HG03064 (cell line): ENCODE measurements around the gene CLEC20A.

Source experiments
- ATAC-seq: cut with Tn5 transposase; IDR thresholded peaks from one replicate; pipeline ENCODE4 v1.9.1; 2021; ENCODE audit warnings: low read depth; ENCODE audit not compliant: unreplicated experiment

The CLEC20A gene

GRCh38 chr1:178500936-178501554, 4.3 kb upstream of the CLEC20A start:
- ATAC-seq: no peak

DNA sequence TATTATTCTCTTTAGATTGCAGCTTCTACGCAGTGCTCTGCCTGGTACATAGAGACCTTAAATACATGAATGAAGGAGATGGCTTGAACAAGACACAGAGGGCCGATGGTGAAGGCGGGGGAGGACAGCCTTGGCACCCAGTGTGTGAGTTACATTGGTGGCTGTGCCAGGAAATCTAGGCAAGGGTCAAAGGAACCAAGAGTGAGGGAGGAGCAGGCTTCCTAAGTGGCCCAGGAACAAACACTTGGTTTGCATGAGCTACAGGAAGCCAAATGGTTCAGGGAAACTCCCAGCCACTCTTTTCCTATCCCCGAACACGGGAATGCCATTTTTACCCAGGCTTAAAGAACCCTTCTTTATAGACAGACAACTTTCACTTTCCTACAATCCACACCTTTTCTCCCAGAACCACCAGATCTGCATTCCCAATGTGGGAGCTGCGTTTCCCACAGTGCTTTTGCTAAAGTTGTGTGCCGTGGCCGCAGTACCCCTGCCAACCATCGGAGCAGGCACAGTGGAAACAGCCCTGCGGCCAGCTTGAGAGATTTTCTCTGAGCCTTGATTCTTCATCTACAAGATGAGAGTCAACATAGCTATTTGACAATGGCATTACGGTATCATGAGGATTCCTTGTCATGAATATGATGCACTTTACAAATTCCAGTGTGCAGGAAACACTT, 3.5 kb upstream of the CLEC20A start:
- no peak for ATAC-seq

GRCh38 chr1:178498896-178499675, 2.3 kb upstream of the CLEC20A start:
- no peak for ATAC-seq

- no peak for ATAC-seq
These were observed 1.2 kb upstream of the CLEC20A start for GRCh38 chr1:178497903-178498478.

- no peak for ATAC-seq
These were observed 889 bp downstream of the CLEC20A start for GRCh38 chr1:178495741-178496409.

DNA sequence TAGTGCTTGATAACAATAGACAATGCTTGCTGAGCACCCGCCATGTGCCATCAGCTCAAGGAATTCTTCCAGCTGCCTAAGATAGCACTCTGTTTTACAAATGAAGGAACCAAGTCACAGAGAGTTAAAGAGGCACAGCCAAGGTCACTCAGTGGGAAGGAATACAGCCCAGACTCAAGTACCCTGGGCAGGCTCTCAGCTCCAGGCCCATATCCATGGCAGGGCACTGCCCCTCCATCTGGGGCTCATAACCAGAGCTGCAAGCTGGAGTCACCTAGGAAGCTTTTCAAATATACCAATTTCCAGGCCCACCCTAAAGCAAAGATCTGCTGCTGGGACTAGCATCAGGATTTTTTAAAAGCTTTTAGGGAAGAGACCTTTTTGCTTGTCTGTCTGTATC, 1.6 kb downstream of the CLEC20A start:
- no peak for ATAC-seq

DNA sequence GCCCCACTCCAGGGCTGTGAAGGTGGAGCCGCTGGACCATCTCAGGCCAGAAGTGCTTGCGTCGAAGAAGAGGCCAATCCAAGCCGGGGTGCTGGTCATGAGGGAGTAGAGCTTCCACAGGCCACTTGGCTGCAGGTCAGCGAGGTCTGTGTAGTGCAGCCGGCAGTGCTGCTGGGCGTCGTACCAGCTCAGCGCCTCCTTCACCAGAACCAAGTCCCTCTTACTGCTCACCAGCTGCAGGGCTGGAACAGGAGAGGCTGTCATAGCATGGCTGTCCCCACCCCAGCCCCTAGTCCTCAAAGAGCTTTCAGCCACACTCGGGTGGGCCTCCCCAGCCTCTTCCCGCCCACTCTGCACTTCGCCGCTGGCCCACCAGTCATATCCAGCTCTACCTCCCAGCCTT, 2.2 kb downstream of the CLEC20A start:
- no peak for ATAC-seq

- no peak for ATAC-seq
These were observed 3.4 kb downstream of the CLEC20A start for GRCh38 chr1:178493301-178493741.

DNA sequence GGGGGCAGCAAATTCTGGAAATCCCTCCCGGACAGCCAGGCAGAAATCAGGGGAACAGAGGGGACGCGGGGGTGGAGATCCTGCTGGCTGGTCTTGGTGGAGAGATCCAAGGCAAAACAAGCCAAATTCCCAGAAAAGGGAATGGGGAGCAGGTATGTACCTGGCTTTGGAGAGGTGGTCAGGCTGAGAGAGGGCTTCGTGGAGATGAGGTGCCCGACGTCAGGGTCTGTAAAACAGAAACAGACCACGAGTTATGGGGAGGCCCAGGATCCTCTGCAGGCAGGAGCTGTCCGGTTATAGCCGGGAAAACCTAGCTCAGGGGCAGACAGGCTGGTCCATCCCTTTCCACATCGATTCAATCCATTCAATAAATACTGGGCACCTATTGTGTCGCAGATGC, 4.4 kb downstream of the CLEC20A start:
- no peak for ATAC-seq

- no peak for ATAC-seq
These were observed 5.0 kb downstream of the CLEC20A start for GRCh38 chr1:178491721-178492120.

GRCh38 chr1:178490967-178491366, 5.8 kb downstream of the CLEC20A start:
- ATAC-seq: no peak

DNA sequence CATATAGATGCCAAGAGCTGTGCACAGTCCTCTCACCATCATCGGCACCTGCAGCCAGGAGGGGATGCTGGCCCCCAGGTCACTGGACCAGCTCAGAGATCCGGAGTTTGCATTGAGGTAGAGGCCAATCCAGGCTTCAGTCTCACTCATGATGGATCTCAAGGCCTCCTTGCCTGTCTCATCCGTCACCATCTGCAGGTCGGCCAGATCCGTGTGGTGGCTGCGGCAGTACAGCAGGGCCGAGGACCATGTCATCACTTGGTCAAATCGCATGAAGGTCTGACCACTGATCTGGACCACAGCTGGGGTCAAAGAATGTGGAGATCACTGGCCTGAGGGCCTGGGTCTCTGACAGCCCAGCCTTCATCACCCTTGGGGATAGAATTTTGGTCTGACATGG, 6.6 kb downstream of the CLEC20A start:
- ATAC-seq: no peak

GRCh38 chr1:178489399-178489798, 7.4 kb downstream of the CLEC20A start:
- ATAC-seq: no peak

- no peak for ATAC-seq
These were observed 8.4 kb downstream of the CLEC20A start for GRCh38 chr1:178488393-178488792.

GRCh38 chr1:178487070-178487615, 9.6 kb downstream of the CLEC20A start:
- ATAC-seq: no peak

DNA sequence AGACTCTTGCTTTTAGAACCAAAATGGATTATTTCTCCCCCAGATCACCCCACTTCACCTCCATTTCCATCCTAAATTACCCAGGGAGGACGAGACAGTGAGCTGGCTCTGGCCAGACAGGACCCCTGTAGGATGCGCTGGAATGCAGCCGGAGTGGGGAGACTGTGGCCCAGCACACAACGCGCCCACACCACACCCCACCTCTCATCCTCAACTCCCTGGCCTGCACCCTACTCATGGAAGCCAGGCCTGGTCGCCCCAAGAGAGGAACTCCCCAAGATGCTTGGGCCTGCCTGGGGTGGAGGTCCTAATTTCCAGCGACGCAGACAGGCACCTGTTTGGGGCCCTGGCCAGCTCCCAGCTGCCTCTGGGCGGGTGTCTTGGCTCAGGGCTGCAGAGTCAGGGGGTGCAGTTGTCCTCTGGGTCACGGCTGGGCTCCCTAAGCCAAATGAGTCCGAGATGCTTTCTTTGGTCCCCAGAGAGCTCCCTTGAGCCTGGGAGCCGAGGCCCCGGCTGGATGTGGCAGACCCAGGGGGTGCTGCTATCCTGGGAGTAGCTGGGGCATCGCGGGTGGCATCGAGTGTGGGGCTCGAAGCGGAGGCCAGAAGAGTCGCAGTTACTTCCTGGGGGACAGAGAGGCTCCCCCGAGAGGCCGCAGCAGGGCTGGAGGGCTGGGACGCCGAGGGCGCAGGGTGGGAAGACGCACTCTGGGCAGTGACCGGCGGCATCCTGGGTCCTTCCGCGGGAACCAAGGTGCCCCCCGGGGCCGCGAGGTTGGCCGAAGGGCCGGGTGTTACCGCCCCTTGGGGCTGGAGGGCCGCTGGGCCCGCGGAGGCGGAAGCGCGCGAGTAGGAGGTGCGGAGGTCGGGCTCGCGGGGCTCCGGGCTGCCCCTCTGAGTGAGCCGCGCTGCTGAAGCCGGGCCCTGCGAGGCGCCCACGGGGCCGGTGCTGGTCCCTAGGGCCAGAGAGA, 10.4 kb downstream of the CLEC20A start:
- ATAC-seq: no peak

DNA sequence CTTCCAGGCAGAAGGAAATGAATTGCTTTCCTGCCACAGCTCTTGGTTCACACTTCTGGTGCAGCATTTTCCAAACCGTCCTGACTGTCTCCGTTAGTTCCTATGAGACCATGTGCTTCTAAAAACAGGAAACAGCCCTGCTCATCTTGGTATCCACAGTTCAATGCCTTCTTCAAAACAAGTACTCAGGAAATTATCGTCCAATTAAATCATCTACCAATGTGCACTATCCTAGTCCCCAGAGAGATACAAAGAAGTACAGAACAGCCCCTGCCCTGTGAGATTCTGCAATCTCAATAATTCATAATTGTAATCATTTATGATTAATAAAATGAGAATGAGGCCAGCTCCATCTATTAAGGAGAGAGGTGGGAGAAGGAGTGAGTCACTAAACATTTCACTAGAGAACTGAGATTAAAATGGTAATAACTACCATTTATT, 11.2 kb downstream of the CLEC20A start:
- ATAC-seq: no peak

DNA sequence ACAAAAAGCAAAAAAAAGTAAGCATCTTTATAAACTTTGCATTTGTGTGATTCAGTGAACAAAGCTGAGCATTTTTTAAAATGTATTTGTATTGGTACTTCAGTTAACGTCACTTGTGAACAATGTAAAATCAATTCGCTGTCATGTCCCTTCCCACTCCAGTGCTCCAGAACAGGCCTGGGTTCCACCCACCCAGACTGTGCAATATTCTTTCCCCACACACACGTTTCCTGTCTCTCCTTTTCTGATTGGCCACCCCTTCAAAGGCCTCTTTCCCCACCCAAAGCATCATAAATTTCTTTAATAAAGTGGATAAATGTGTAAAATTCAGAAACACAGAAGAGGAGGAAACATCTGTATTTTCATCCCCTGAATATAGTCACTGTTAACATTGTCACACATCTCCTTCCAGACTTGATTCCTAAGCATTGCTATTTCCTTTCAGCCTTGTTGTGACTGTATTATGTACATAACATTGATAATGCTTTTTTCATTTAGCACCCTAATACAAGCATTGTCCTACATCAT, 12.0 kb downstream of the CLEC20A start:
- ATAC-seq: no peak
